AG08396 (cell line): ENCODE data around the gene TAF6.
"Not testable (repeated sequence)": the region's sequence is repeated elsewhere in the genome, so short reads cannot be mapped to it uniquely, and the experiment has no call there.

Source experiments
- DNase-seq: peaks from one replicate; pipeline ENCODE4 v3.0.0; 2012; ENCODE audit warnings: low spot score, mixed read lengths

TAF6 gene

DNA sequence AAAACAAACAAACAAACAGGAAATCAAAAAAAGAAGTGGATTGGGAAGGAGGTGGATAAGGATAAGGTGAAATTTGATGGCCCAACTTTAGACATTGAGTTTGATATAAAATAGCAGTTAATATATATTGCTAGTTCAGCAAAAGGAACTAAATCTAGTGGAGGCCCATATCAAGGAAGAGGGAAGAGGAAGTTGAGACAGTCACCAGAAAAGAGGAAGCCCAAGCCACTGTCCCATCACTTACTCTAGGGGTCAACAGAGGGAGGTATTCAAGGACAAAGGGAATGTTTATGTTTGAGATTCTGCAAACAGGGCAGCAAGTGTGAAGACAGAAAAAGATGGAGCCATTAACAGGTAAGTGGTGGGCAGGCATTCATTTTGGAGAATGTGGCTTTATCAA is 33.2 kb upstream of the TAF6 start:
- no peak for DNase-seq

DNA sequence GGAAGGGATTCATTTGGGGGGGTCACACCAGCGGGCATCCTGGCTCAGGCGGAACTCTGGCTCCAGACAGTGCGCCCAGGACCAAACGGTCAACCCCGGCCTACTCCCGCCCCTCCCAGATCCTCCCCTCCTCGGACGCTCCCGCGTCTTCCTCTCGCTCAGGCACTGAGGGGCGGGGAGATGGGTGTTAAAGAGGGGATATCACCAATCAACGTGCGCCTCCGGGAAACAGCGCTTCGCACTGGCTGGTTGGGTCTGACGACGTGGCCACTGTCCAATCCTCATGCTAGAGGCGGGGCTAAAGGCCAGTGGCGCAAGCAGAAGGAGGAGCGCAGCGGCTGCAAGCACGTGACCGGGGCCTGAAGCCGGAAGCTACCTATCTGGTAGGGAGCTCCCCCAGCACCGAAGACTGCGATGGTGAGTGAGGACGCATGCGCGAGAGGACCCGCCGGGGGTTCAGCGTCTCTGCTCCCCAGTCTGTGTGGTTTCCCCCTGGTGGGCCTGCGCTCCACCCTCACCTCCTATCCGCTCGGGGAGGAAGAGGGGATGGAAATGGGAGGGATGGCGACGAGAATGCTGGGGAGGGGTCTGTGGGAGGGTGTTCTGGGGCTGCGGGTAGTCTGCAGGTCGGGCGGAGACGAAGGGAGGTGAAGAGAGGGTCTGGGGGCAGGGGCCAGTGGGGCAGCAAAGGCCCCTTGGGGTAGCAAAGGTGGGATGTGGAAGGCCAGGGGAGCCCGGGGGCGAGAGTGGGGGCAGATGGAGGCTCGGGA is 29.6 kb upstream of the TAF6 start, which contains the start of gene LAMTOR4:
LAMTOR4 (plus strand) TSS at position 360 of the 770 bp plus-strand sequence; CDS start at position 415, 55 bp downstream.
- peak; percentile 97 for DNase-seq

DNA sequence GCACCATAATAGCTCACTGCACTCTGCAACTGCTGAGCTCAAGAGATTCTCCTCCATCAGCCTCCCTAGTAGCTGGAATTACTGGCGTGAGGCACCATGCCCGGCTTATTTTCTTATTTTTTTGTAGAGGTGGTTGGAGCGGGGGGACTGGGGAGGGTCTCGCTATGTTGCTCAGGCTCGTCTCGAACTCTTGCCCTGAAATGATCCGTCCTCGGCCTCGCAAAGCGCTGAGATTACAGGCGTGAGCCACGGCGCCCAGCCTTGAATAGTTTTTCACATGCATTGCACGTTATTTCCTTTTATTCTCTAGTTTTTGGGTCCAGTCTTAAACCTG is 29.0 kb upstream of the TAF6 start:
- no peak for DNase-seq

DNA sequence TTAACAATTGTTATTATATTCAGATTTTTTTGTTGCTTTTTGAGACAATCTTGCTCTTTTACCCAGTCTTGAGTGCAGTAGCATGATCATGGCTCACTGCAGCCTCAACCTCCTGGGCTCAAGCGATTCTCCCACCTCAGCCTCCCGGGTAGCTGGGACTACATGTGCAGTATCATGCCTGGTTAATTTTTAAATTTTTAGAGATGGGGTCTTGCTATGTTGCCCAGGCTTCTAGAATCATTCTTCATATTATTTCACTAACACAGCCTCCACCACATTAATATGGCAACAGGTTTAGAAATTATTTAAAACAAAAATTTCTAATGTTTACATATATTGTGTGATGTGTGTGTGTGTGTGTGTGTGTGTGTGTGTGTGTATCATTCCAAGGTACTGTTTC is 28.1 kb upstream of the TAF6 start:
- no peak for DNase-seq

DNA sequence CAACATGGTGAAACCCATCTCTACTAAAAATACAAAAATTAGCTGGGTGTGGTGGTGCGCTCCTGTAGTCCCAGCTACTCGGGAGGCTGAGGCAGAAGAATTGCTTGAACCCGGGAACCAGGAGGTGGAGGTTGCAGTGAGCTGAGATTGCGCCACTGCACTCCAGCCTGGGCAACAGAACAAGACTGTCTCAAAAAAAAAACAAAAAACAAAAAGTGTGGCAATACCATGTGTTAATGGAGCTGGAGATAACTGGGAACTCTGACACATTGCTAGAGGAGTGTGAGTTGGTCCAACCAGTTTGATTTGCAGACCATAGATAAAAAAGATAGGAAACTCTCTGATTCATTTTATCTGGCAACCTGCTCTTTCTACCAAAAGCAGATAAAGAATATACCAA is 27.2 kb upstream of the TAF6 start:
- DNase-seq = not testable (repeated sequence)

DNA sequence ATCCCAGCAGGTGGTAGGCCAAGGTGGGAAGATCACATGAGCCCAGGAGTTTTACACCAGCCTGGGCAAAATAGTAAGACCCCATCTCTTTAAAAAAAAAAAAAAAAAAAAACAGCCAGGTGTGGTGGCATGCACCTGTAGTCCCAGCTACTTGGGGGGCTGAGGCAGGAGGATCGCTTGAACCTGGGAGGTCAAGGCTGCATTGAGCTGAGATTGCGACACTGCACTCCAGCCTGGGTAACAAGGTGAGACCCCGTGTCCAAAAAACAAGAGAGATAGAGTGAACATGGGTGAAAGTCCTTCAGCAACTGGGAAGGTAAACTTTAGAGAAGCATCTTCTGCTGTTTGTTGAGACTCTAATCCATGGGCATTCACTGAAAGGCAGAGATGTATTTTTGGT is 23.3 kb upstream of the TAF6 start:
- DNase-seq = no peak

DNA sequence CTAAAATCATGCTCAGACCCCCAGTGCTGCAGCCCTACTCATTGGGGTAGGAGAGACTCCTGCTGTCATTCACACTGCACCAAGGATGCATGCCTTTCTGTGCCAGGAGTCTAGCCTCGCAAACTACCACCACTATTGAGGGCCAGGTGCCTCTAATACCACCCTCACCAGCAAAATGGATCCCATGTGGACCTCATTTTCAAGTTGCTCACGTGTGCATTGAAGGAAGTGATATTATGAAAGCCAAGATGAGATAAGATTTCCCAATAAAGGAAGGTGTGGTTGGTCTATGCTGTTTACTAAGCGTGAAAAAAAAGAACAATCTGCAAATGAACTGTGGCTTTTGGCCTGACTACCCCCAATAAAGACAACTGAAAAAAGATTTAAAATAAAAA is 22.4 kb upstream of the TAF6 start:
- DNase-seq = no peak

DNA sequence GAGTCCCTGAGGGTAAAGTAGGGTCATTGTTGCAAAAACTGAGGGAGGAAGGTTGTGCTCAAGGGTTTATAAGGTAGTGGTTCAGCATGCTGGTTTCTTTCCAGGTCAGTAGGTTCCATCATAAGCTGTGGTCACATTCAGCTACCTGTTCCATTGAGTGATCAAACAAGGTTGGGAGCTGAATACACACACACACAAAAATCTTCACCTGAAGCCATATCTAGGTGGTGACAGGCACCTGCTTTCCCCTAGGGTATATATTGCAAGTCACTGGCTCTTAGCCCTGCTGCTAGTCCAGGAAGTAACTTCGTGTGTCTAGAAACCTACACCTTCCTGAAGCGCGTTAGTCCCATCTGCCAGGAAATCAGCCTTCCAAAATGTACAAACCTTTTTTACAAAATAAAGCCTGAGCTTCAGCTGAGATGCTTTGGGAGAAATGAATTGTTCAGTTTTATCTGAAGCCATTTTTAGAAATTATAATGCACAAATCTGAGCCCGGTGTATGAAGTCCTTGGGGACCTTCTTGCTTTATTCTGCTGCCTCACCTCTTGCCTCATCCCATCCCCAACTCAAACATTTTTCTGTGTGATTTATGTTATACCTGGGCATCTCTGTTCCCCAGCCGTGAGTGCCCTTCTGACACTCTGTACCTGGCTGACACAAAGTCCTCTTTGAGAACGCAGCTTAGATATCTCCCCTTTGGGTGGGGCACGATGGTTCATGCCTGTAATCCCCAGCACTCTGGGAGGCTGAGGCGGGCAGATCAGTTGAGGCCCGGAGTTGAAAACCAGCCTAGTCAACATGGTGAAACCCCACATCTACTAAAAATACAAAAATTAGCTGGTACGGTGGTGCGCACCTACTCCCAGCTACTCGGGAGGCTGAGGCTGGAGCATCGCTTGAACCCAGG is 18.9 kb upstream of the TAF6 start:
- no peak for DNase-seq

DNA sequence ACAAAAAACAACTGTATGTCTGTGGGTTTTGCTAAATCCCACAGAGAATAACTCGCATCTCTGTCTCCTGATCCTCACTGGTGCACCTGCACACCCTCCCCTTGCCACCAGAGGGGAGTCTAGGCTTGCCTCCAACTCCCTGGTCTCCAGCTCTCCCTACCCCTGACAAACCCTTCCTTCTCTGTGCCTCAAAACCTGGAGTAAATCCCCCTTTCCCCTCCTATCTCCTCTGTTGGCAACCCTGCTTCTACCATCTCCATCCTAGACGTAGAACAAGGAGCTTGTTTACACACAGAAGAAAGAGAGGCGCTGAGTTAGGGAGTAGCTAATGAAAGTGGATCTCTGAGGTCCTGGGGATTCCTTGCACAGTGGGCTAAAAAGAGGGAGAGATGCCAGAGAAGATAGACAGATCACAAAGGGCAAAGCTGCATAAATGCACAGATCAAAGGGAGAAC is 13.6 kb upstream of the TAF6 start:
- peak; percentile 71 for DNase-seq

DNA sequence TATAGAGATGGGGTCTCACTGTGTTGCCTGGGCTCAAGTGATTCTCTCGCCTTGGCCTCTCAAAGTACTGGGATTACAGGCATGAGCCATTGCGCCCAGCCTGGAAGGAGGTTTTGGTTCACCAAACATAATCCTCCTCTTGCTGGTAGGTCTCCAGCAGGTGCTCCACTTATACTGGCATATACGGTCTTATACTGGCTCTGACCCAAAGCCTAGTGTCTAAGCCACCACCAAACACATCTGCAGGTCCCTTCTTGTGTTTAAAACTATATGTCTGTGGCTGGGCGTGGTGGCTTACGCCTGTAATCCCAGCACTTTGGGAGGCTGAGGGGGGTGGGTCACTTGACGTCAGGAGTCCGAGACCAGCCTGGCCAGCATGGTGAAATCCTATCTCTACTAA is 13.0 kb upstream of the TAF6 start:
- no peak for DNase-seq

DNA sequence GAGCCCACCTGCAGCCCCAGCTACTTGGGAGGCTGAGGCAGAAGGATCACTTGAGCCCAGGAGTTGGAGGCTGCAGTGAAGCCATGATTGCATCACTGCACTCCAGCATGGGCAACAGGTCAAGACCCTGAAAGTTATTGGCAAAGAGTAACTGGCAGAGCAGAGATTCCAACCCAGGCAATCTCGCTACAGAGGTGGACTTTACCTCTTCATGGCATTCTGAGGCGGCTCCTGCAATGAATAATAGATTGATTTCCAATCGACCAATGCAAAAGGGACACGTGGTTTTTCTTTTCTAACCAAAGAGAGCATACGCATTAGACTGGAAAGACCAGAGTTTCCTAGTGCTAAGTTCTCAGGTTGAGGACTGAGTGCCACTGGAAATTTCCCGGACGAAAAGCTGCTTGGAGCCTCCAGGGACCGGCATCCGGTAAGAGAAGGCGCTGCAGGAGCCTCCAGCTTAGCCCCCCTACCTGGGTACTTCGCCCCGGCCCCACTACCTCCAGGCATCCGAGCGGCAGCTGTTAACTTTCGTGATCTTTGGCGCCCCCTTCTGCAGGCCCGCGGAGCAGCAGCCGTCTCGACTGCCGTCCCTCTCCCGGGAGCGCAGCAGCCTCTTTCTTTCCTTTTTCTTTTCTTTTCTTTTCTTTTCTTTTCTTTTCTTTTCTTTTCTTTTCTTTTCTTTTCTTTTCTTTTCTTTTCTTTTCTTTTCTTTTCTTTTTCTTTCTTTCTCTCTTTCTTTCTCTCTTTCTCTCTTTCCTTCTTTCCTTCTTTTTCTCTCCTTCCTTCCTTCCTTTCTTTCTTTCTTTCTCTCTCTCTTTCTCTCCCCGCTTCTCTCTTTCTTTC is 11.7 kb upstream of the TAF6 start:
- peak; percentile 76 for DNase-seq

DNA sequence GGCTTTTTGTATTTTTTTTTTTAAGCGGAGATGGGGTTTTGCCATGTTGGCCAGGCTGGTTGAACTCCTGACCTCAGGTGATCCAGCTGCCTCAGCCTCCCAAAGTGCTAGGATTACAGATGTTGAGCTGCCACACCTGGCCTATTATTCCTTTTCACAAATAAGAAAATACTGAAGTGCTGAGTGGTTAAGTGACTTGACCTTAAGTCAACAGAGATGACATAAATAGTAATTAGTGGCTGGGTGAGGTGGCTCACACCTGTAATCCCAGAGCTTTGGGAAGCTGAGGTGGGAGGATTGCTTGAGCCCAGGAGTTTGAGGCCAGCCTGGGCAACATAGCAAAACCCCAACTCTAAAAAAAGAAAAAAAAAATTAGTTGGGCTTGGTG is 11.1 kb upstream of the TAF6 start:
- DNase-seq = not testable (repeated sequence)

DNA sequence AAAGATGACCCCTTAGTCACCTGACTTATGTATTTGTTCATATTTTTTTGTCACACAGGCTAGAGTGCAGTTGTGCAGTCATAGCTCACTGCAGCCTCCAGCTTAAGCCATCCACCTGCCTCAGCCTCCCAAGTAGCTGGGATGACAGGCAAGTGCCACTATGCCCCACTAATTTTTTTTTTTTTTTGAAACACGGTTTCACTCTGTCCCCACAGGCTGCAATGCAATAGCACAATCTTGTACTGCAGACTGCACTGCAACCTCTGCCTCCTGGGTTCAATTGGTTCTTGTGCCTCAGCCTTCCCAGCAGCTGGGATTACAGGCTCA is 9.4 kb upstream of the TAF6 start:
- no peak for DNase-seq

DNA sequence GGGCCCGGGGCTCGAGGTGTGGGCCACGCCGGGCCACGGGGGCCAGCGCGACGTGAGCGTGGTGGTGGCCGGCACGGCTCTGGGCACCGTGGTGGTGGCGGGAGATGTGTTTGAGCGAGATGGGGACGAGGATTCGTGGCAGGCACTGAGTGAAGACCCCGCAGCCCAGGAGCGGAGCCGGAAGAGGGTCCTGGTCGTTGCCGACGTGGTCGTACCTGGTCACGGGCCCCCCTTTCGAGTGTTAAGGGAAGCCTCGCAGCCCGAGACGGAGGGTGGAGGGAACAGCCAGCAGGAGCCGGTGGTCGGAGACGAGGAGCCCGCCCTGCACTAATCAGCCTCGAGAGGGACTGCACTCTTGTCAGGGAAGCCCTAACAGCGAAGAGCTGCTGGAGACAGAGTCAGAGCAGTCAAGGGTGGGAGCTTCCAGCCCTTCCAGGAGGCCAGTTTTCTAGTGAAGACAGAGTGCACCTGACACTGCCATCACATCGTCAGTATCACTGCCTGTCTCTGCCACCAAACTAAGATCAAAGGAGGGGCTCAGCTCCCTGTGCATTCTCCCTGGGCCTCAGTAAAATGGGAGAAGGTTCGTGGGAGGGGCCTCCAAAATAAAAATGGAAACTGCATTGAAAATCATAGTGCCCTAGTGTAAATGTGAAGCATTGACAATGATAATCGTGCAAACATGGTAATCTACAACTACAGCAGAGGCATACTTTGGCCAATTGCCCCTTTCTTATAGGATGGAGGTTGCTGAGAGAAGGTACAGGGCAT is 8.9 kb upstream of the TAF6 start:
- peak; percentile 26 for DNase-seq

DNA sequence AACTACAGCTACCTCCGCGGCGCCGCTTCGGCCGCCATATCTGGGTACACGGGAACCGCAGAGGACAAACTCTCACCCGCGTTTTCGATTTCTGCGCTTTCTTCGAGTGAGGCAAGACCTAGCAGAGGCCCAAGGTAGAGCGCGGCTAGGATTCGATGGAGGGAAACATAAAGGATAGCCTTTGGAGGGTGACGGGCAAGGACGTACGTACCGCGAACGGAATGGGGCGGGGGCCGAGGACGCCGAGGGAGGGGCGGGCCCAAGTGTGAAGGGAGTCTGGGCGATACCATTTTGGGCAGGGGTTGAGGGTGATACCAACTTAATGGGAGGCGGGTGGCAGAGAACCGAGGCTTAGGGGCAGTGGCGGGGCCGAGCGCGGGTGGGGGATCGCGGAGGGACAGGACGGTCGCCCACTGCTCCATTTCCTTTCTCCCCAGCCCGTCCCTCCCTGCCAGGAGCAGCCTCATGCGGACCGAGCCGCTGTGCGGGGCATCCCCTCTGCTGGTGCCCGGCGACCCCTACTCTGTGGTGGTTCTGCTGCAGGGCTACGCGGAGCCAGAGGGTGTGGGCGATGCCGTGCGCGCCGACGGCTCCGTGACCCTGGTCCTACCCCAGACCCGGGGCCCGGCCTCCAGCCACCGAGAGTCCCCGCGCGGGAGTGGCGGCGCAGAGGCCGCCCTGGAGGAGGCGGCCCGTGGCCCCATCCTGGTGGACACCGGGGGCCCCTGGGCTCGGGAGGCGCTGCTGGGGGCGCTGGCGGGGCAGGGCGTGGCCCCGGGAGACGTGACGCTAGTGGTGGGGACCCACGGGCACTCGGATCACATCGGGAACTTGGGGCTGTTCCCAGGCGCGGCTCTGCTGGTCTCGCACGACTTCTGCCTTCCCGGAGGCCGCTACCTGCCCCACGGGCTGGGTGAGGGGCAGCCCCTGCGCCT is 8.0 kb upstream of the TAF6 start, which contains the start of gene MBLAC1:
MBLAC1 (plus strand) TSS at position 37 of the 935 bp plus-strand sequence; CDS start at position 466, 429 bp downstream.
- peak; percentile 94 for DNase-seq

DNA sequence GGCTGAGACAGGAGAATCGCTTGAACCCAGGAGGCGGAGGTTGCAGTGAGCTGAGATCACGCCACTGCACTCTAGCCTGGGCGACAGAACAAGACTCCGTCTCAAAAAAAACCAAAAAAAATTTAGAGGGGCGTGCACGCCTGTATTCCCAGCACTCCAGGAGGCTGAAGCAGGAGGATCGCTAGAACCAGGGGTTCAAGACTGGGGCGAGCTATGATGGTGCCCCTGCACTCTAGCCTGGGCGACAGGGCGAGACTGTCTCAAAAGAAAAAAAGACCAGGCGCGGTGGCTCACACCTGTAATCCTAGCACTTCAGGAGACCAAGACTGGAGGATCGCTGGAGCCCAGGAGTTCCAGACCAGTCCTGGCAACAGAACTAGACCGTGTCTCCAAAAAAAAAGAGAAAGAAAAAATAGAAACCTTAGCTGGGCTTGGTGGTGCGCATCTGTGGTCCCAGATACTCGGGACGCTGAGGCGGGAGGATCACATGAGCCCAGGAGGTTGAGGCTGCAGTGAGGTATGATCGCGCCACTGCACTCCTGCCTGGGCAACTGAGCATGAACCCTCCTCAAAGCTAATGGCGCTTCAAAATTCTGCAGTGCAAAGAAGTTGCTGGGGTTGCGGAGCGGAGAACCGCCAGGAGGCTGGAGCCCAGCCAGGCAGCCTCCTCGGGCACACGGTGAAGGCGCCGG is 7.2 kb upstream of the TAF6 start:
- no peak for DNase-seq

DNA sequence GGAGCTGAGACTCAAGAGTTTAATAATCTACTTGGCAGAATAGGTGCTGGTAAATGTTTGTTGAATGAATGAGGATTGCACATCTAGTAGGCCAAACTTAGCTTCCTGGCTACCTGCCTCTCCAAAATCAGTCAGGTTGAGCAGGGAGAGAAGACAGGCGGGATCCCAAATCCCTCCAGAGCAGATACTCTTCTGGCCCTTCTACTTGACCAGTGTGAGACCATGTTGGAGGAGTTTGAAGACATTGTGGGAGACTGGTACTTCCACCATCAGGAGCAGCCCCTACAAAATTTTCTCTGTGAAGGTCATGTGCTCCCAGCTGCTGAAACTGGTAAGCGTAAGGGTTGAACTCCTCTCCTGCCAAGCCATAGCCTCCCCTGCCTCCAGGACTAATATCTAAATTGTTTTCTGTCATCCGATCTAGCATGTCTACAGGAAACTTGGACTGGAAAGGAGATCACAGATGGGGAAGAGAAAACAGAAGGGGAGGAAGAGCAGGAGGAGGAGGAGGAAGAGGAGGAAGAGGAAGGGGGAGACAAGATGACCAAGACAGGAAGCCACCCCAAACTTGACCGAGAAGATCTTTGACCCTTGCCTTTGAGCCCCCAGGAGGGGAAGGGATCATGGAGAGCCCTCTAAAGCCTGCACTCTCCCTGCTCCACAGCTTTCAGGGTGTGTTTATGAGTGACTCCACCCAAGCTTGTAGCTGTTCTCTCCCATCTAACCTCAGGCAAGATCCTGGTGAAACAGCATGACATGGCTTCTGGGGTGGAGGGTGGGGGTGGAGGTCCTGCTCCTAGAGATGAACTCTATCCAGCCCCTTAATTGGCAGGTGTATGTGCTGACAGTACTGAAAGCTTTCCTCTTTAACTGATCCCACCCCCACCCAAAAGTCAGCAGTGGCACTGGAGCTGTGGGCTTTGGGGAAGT is 5.4 kb upstream of the TAF6 start:
- DNase-seq = no peak

DNA sequence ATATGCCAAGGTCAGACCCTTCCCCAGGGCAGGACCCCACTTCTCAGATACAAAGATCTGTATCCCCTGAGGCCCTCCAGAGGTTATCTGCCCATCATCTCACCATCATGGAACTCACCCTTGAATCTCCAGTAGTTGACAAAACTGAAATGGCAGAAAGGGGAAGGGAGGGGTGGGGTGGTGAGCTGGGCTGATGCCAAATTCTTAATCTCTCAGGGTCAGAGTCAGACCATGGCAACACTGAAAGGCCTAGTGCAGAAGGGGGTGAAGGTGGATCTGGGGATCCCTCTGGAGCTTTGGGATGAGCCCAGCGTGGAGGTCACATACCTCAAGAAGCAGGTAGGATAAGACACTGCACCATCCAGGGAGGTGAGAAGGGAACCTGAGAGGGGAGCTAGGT is 3.4 kb upstream of the TAF6 start:
- DNase-seq = no peak

DNA sequence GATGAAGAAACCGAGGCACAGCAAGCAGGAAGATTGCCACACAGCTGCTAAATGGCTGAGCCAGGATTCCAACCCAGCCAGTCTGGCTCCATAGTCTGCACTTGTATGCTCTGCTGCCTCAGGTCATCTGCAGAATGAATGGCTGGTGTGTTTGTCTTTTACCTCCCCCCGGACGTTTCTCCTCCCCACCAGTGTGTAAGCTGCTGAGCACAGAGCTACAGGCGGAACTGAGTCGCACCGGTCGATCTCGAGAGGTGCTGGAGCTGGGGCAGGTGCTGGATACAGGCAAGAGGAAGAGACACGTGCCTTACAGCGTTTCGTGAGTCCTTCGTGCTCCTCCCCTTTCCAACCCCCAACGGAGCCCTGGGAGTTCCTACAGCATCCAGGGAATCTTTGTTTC is 2.9 kb upstream of the TAF6 start:
- DNase-seq = no peak
